Thyroid gland (tissue), 4 donors: ENCODE results near the gene CCDC14.

ENCODE experiments used
- POLR2A ChIP-seq, 2 donors: fragments of 450-650 bp; IDR thresholded peaks; one replicate each; pipeline ENCODE4 v1.6.1; 2017; ENCODE audit warnings: antibody characterized with exemption in 2 of 2, mild to moderate bottlenecking in 2 of 2, moderate library complexity in 1 of 2
- TF ChIP-seq, protein P1 (sequence below), 6 experiments: fragments of 200-600 bp in 3 of 6; fragments of 450-650 bp in 3 of 6; sonication (generic) in 3 of 6; IDR thresholded peaks; one replicate each; pipeline ENCODE4 v1.5.1; 2016 to 2019; ENCODE audit warnings: antibody characterized with exemption in 6 of 6, mild to moderate bottlenecking in 2 of 6, inconsistent platforms in 1 of 6, moderate library complexity in 1 of 6

DNA sequence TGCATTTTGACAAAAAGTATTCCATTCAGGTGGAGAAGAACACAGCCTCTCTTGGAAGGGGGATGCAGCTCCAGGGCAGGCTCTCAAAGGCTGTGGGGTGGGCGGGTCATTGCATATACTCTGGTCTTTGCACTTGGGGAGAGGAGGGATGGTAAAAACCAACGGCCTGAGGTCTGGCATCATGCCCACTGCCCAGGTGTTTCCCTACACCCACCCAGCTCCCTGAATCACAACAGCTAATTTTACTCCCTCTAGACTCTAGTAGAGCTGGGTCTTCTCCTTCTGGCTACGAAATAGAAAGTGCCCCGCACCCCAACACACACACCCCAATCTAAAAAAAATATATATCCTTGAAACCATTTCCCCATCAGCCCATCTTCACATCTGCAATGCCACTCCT is 77.9 kb downstream of the CCDC14 start:
- TF ChIP-seq, protein P1, sequence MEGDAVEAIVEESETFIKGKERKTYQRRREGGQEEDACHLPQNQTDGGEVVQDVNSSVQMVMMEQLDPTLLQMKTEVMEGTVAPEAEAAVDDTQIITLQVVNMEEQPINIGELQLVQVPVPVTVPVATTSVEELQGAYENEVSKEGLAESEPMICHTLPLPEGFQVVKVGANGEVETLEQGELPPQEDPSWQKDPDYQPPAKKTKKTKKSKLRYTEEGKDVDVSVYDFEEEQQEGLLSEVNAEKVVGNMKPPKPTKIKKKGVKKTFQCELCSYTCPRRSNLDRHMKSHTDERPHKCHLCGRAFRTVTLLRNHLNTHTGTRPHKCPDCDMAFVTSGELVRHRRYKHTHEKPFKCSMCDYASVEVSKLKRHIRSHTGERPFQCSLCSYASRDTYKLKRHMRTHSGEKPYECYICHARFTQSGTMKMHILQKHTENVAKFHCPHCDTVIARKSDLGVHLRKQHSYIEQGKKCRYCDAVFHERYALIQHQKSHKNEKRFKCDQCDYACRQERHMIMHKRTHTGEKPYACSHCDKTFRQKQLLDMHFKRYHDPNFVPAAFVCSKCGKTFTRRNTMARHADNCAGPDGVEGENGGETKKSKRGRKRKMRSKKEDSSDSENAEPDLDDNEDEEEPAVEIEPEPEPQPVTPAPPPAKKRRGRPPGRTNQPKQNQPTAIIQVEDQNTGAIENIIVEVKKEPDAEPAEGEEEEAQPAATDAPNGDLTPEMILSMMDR (IDR thresholded peaks at IDR 0.05), result no peak
- no peak for TF ChIP-seq POLR2A (IDR thresholded peaks at IDR 0.05)
